ENCODE data around the gene GRPR.

GRCh38 chrX:16101581-16101980 is 21.8 kb upstream of the GRPR start:
- TF ChIP-seq CTCF (IDR thresholded peaks at IDR 0.05) (no peak), POLR2AphosphoS5 (IDR thresholded peaks at IDR 0.05; ENCODE audit: insufficient read depth in 1 of 2, low read depth in 1 of 2) (no peak)

All from vagina (tissue), 2 donors.